Tibial nerve (tissue), 4 donors: ENCODE measurements around the gene RAB8B. TPM values are rescaled to one million over a fixed set of nuclear protein-coding genes. Genes with fewer than 3 reads are reported as not detected.
"Not testable (repeated sequence)": the region's sequence is repeated elsewhere in the genome, so short reads cannot be mapped to it uniquely, and the experiment has no call there.

ENCODE experiments used
- DNase-seq, 2 donors: peaks; one replicate each; pipeline ENCODE4 v3.0.0-alpha.2; 2019; ENCODE audit warnings: low spot score in 2 of 2
- H3K27ac ChIP-seq, 4 donors: fragments of 200-600 bp; sonication (generic) in 3 of 4; one replicate each; pipeline ENCODE4 v1.5.1; 2017 to 2019; ENCODE audit warnings: mild to moderate bottlenecking in 1 of 4
- H3K27me3 ChIP-seq, 2 donors: fragments of 200-600 bp; sonication (generic) in 1 of 2; one replicate each; pipeline versions ENCODE4 v1.5.1 to v1.6.0; 2017 to 2019
- H3K36me3 ChIP-seq, 3 donors: fragments of 200-600 bp; sonication (generic); one replicate each; pipeline ENCODE4 v1.5.1; 2018 to 2019
- H3K4me1 ChIP-seq, 4 donors: fragments of 200-600 bp; sonication (generic) in 3 of 4; one replicate each; pipeline ENCODE4 v1.5.1; 2017 to 2019
- H3K4me3 ChIP-seq, 4 donors: fragments of 200-600 bp; sonication (generic) in 3 of 4; one replicate each; pipeline ENCODE4 v1.5.1; 2017 to 2019; ENCODE audit warnings: mild to moderate bottlenecking in 1 of 4, moderate library complexity in 1 of 4
- H3K9me3 ChIP-seq, 4 donors: fragments of 200-600 bp; sonication (generic) in 3 of 4; one replicate each; pipeline ENCODE4 v1.5.1; 2017 to 2019
- CTCF ChIP-seq, 5 experiments: fragments of 200-600 bp in 3 of 5; fragments of 450-650 bp in 2 of 5; sonication (generic) in 3 of 5; IDR thresholded peaks; one replicate each; pipeline ENCODE4 v1.5.1; 2016 to 2019; ENCODE audit warnings: antibody characterized with exemption in 5 of 5, mild to moderate bottlenecking in 3 of 5, moderate library complexity in 2 of 5
- EP300 ChIP-seq, 2 donors: sonication (generic); formaldehyde crosslinking; IDR thresholded peaks; one replicate each; pipeline ENCODE4 v1.6.1; 2017; ENCODE audit warnings: antibody characterized with exemption in 2 of 2, mild to moderate bottlenecking in 1 of 2
- POLR2A ChIP-seq, 2 donors: fragments of 450-650 bp; IDR thresholded peaks; one replicate each; pipeline ENCODE4 v1.6.1; 2017; ENCODE audit warnings: antibody characterized with exemption in 2 of 2, mild to moderate bottlenecking in 2 of 2, moderate library complexity in 2 of 2
- WGBS, 2 donors: methylation state at CpG; one replicate each; pipeline ENCODE4 v1.1.5; 2018; 5-methylcytosine and 5-hydroxymethylcytosine counted together
- total RNA-seq, 4 donors: library from RNA; depleted of rRNA; stranded (reverse); fragments of >200 nt; gene quantifications; one replicate each; pipeline ENCODE4 v1.1.0, GENCODE V29; 2016

The RAB8B gene
- total RNA-seq, 4 donors from 2014 or later = 32.9 to 45.0 (median 42.5) TPM

GRCh38 chr15:63206079-63206478 lies 16.7 kb downstream of the RAB8B start:
- no peaks in the 10 kb centered on the region for H3K27me3 ChIP-seq
- no peak for DNase-seq
- H3K4me1 ChIP-seq = peaks cover 4 to 62% (median 24%) of the 10 kb centered on the region in 4 donors
- no peaks in the 10 kb centered on the region for H3K9me3 ChIP-seq
- TF ChIP-seq EP300 (IDR thresholded peaks at IDR 0.05) (no peak), CTCF (IDR thresholded peaks at IDR 0.05) (no peak), POLR2A (IDR thresholded peaks at IDR 0.05) (no peak)
- 89 to 90% methylated on average over 2 of the region's 2 CpGs for WGBS, 2 donors
- no peaks in the 10 kb centered on the region for H3K36me3 ChIP-seq
- no peak overlapping the region for H3K27ac ChIP-seq
- no peak overlapping the region for H3K4me3 ChIP-seq

GRCh38 chr15:63208824-63209223 lies 19.4 kb downstream of the RAB8B start:
- Histone ChIP-seq H3K27ac (peak overlapping the region in 1 of 4 donors; percentile 93), H3K4me1 (peaks cover 5 to 68% (median 40%) of the 10 kb centered on the region in 4 donors)
- H3K27me3 ChIP-seq, H3K4me3 ChIP-seq, DNase-seq, H3K9me3 ChIP-seq, H3K36me3 ChIP-seq: not testable (repeated sequence)
- 93 to 94% methylated on average over 12 of the region's 12 CpGs for WGBS, 2 donors

- Histone ChIP-seq H3K27ac (peak overlapping the region; percentile 43 to 93 (median 68)), H3K36me3 (no peaks in the 10 kb centered on the region), H3K27me3 (no peaks in the 10 kb centered on the region), H3K4me3 (peak overlapping the region in 2 of 4 donors; percentile 6 to 24), H3K4me1 (peaks cover 5 to 72% (median 42%) of the 10 kb centered on the region in 4 donors), H3K9me3 (no peaks in the 10 kb centered on the region)
- 24 to 31% methylated on average over 5 of the region's 5 CpGs for WGBS, 2 donors
- no peak for DNase-seq
- TF ChIP-seq CTCF (IDR thresholded peaks at IDR 0.05) (no peak), POLR2A (IDR thresholded peaks at IDR 0.05) (no peak), EP300 (IDR thresholded peaks at IDR 0.05) (no peak)
These were observed 21.0 kb downstream of the RAB8B start for GRCh38 chr15:63210151-63211091.

GRCh38 chr15:63211092-63211490 lies 21.7 kb downstream of the RAB8B start:
- Histone ChIP-seq H3K4me1 (peaks cover 5 to 70% (median 42%) of the 10 kb centered on the region in 4 donors), H3K27me3 (no peaks in the 10 kb centered on the region), H3K27ac (peak overlapping the region; percentile 19 to 93 (median 68)), H3K9me3 (no peaks in the 10 kb centered on the region), H3K4me3 (no peak overlapping the region), H3K36me3 (no peaks in the 10 kb centered on the region)
- no peak for DNase-seq
- TF ChIP-seq EP300 (IDR thresholded peaks at IDR 0.05) = no peak
- TF ChIP-seq POLR2A (IDR thresholded peaks at IDR 0.05) = no peak
- no peak for TF ChIP-seq CTCF (IDR thresholded peaks at IDR 0.05)
- 41 to 57% methylated on average over 3 of the region's 3 CpGs for WGBS, 2 donors

- peaks cover 5 to 65% (median 42%) of the 10 kb centered on the region in 4 donors for H3K4me1 ChIP-seq
- no peaks in the 10 kb centered on the region for H3K36me3 ChIP-seq
- peak overlapping the region; percentile 19 to 93 (median 68) for H3K27ac ChIP-seq
- H3K27me3 ChIP-seq = no peaks in the 10 kb centered on the region
- DNase-seq = no peak
- no peaks in the 10 kb centered on the region for H3K9me3 ChIP-seq
- no peak for TF ChIP-seq CTCF (IDR thresholded peaks at IDR 0.05)
- no peak for TF ChIP-seq EP300 (IDR thresholded peaks at IDR 0.05)
- TF ChIP-seq POLR2A (IDR thresholded peaks at IDR 0.05) = no peak
- 94 to 100% methylated on average over 2 of the region's 2 CpGs for WGBS, 2 donors
- H3K4me3 ChIP-seq = no peak overlapping the region
These were observed 22.1 kb downstream of the RAB8B start for GRCh38 chr15:63211549-63211948.
